Keratinocyte (primary cell): ENCODE data around the gene MPPED1. TPM values are rescaled to one million over a fixed set of nuclear protein-coding genes. Genes with fewer than 3 reads are reported as not detected.

Source experiments
- DNase-seq: peaks from one replicate; pipeline ENCODE4 v3.0.0-alpha.2; 2011; ENCODE audit warnings: low read depth, missing footprints, low spot score
- FAIRE-seq: peaks from 2 replicates; lab custom pipeline; 2011; peaks lifted over from hg19 to GRCh38; lab: Jason Lieb, UNC
- H2AFZ ChIP-seq: 2 replicates; pipeline ENCODE4 v1.6.0; 2012; ENCODE audit warnings: low read length, control low read depth, inconsistent platforms; ENCODE audit not compliant: control insufficient read depth
- H3K27ac ChIP-seq: 2 replicates; pipeline ENCODE4 v1.5.1; 2011; ENCODE audit warnings: low read length; ENCODE audit not compliant: control insufficient read depth, insufficient read depth
- H3K27me3 ChIP-seq: 3 replicates; pipeline ENCODE4 v1.6.0; 2011; ENCODE audit warnings: low read length; ENCODE audit not compliant: control insufficient read depth, insufficient read depth; ENCODE audit errors: extremely low read depth
- H3K36me3 ChIP-seq, 2 experiments: 2 replicates in 1 of 2; 3 replicates in 1 of 2; pipeline ENCODE4 v1.5.1; 2011; ENCODE audit warnings: low read length in 2 of 2, mild to moderate bottlenecking in 1 of 2; ENCODE audit not compliant: control insufficient read depth in 2 of 2, insufficient read depth in 2 of 2; ENCODE audit errors: extremely low read depth in 1 of 2
- H3K4me1 ChIP-seq: 3 replicates; pipeline ENCODE4 v1.5.1; 2011; ENCODE audit warnings: low read length; ENCODE audit not compliant: control insufficient read depth, insufficient read depth; ENCODE audit errors: extremely low read depth
- H3K4me2 ChIP-seq: 3 replicates; pipeline ENCODE4 v1.6.0; 2011; ENCODE audit warnings: low read depth, low read length; ENCODE audit not compliant: control insufficient read depth, insufficient read depth; ENCODE audit errors: extremely low read depth
- H3K4me3 ChIP-seq, 3 experiments: fragments of 200-600 bp in 1 of 3; sonication (generic) in 1 of 3; 2 replicates in 2 of 3; 3 replicates in 1 of 3; pipeline ENCODE4 v1.5.1; 2011 to 2016; ENCODE audit warnings: low read length in 3 of 3, mild to moderate bottlenecking in 3 of 3, control low read depth in 2 of 3, inconsistent platforms in 1 of 3, low read depth in 1 of 3, mixed read lengths in 1 of 3, mixed run types in 1 of 3, moderate library complexity in 1 of 3; ENCODE audit not compliant: control insufficient read depth in 2 of 3, insufficient read depth in 2 of 3; ENCODE audit errors: extremely low read depth in 1 of 3
- H3K79me2 ChIP-seq: 2 replicates; pipeline ENCODE4 v1.6.0; 2012; ENCODE audit warnings: low read length; ENCODE audit not compliant: control insufficient read depth, insufficient read depth
- H3K9ac ChIP-seq: 3 replicates; pipeline ENCODE4 v1.6.0; 2011; ENCODE audit warnings: low read length; ENCODE audit not compliant: control insufficient read depth, insufficient read depth; ENCODE audit errors: extremely low read depth
- H3K9me1 ChIP-seq: 3 replicates; pipeline ENCODE4 v1.6.0; 2011; ENCODE audit warnings: low read length; ENCODE audit not compliant: control insufficient read depth, insufficient read depth; ENCODE audit errors: extremely low read depth
- H3K9me3 ChIP-seq: 2 replicates; pipeline ENCODE4 v1.5.1; 2012; ENCODE audit warnings: low read depth, low read length; ENCODE audit not compliant: control insufficient read depth
- H4K20me1 ChIP-seq: 3 replicates; pipeline ENCODE4 v1.6.0; 2011; ENCODE audit warnings: low read length; ENCODE audit not compliant: control insufficient read depth, insufficient read depth; ENCODE audit errors: extremely low read depth
- EZH2 ChIP-seq: IDR thresholded peaks from one replicate; pipeline ENCODE4 v1.6.1; 2012; ENCODE audit warnings: inconsistent platforms, mild to moderate bottlenecking, low read length, moderate library complexity
- dilution Hi-C: fragments of 300-500 bp; cut with MboI; formaldehyde crosslinking; loops from one replicate; pipeline ENCODE4 v1.7.0; 2020; ENCODE audit warnings: low sequenced_read_pairs; ENCODE audit not compliant: extremely low pct_ligation_motif_present
- polyA plus RNA-seq, 5 experiments: library from polyadenylated mRNA; depleted of rRNA in 3 of 5; stranded (reverse) in 3 of 5; stranded (forward) in 1 of 5; unstranded in 1 of 5; fragments of >200 nt; gene quantifications; 1 replicate in 1 of 5; 2 replicates in 3 of 5; 3 replicates in 1 of 5; pipeline versions ENCODE4 v1.2.1 to v1.2.3, GENCODE V29; 2011 to 2012; ENCODE audit warnings: missing spikeins in 2 of 5, low read depth in 1 of 5, low replicate concordance in 1 of 5
- TF ChIP-seq, protein P1 (sequence below), 3 experiments: IDR thresholded peaks in 1 of 3; conservative IDR thresholded peaks in 1 of 3; optimal IDR thresholded peaks in 1 of 3; 2 replicates in 2 of 3; 3 replicates in 1 of 3; pipeline versions ENCODE3 to v1.5.1; 2011; ENCODE audit warnings: low read length in 3 of 3, mild to moderate bottlenecking in 3 of 3, moderate library complexity in 2 of 3, control low read depth in 1 of 3, inconsistent platforms in 1 of 3; ENCODE audit not compliant: insufficient read depth in 2 of 3; ENCODE audit errors: extremely low read depth in 1 of 3

Gene MPPED1
- polyA plus RNA-seq, 1 donor (not counting 4 experiments of a cell fraction or from before 2014, with no cell fraction given), result not detected

GRCh38 chr22:43487311-43488030 is 75.7 kb downstream of the MPPED1 start:
- Histone ChIP-seq H3K27ac (no peak overlapping the region), H3K4me3 (no peak overlapping the region), H4K20me1 (no peaks in the 10 kb centered on the region), H3K79me2 (no peaks in the 10 kb centered on the region), H3K9me3 (no peaks in the 10 kb centered on the region), H3K4me2 (no peak overlapping the region), H3K36me3 (no peaks in the 10 kb centered on the region), H3K27me3 (no peaks in the 10 kb centered on the region), H2AFZ (no peak overlapping the region), H3K9me1 (no peaks in the 10 kb centered on the region), H3K9ac (no peak overlapping the region), H3K4me1 (no peaks in the 10 kb centered on the region)
- no peak for FAIRE-seq
- dilution Hi-C loops, result no loop called here
- no peak for DNase-seq
- TF ChIP-seq, protein P1, sequence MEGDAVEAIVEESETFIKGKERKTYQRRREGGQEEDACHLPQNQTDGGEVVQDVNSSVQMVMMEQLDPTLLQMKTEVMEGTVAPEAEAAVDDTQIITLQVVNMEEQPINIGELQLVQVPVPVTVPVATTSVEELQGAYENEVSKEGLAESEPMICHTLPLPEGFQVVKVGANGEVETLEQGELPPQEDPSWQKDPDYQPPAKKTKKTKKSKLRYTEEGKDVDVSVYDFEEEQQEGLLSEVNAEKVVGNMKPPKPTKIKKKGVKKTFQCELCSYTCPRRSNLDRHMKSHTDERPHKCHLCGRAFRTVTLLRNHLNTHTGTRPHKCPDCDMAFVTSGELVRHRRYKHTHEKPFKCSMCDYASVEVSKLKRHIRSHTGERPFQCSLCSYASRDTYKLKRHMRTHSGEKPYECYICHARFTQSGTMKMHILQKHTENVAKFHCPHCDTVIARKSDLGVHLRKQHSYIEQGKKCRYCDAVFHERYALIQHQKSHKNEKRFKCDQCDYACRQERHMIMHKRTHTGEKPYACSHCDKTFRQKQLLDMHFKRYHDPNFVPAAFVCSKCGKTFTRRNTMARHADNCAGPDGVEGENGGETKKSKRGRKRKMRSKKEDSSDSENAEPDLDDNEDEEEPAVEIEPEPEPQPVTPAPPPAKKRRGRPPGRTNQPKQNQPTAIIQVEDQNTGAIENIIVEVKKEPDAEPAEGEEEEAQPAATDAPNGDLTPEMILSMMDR (optimal IDR thresholded peaks at IDR 0.05 in 1 of 3, IDR thresholded peaks at IDR 0.05 in 1 of 3, conservative IDR thresholded peaks at IDR 0.05 in 1 of 3; ENCODE audit: extremely low read depth in 1 of 3, insufficient read depth in 2 of 3, low read length in 3 of 3), result no peak
- no peak for TF ChIP-seq EZH2

DNA sequence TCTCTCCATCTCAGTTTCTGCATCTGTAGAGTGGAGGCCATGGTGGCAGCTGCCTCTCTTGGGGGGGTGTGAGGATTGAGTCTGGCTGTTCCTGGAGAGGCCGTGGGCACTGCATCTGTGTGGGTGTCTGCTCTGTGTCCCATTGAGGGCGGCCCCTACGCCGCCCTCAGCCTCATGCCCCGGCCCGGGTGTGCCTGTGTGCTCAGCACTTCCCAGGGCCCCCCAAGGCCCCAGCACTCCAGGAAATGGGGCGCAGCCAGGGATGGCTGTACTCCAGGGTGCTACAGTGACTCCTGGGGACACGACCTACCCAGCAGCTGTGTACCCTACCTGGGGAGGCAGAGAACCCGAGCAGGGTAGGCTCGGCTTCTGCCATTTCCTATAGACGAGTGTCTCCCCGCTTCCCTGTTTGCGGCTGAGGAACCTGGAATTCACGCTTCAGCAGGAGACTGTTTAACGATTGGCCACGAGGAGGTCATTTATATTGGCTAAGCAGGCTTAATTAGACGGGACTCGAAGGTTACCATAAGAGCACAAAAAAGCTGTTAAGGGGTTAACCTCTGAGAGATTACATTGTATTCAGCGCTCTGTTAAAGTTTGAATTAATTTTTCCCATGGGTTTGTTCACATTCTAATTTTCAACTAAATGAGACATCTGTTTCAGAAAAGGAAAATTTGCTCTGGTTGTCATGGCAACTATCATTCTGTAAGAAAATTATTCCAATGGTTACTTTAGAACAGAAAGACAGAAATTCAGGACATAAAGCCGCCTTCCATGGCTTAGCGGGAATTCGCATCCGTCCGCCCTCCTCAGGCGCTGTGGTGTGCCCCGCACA is 76.4 kb downstream of the MPPED1 start:
- no peak for FAIRE-seq
- H3K27me3 ChIP-seq, result no peaks in the 10 kb centered on the region

More for the DNA sequence above, 76.4 kb downstream of the MPPED1 start:
- Histone ChIP-seq H3K9ac (no peak overlapping the region), H3K4me2 (no peak overlapping the region), H3K4me3 (no peak overlapping the region), H3K9me3 (no peaks in the 10 kb centered on the region), H3K9me1 (no peaks in the 10 kb centered on the region), H2AFZ (no peak overlapping the region), H3K79me2 (no peaks in the 10 kb centered on the region), H4K20me1 (no peaks in the 10 kb centered on the region), H3K4me1 (no peaks in the 10 kb centered on the region), H3K27ac (no peak overlapping the region), H3K36me3 (no peaks in the 10 kb centered on the region)
- no peak for TF ChIP-seq EZH2
- TF ChIP-seq, protein P1 (optimal IDR thresholded peaks at IDR 0.05 in 1 of 3, IDR thresholded peaks at IDR 0.05 in 1 of 3, conservative IDR thresholded peaks at IDR 0.05 in 1 of 3; ENCODE audit: extremely low read depth in 1 of 3, insufficient read depth in 2 of 3, low read length in 3 of 3), result no peak
- DNase-seq, result no peak
- dilution Hi-C loops, result no loop called here
